A673 (cell line): ENCODE results near the gene HABP2.

ENCODE experiments used
- CTCF ChIP-seq: fragments of 300-800, 200-600 bp; sonication (generic); conservative IDR thresholded peaks from 2 replicates; pipeline ENCODE4 v1.5.1; 2017; ENCODE audit warnings: low read depth, mild to moderate bottlenecking, antibody characterized with exemption, low read length, moderate library complexity, mixed read lengths
- EZH2 ChIP-seq: fragments of 200-600 bp; sonication (generic); IDR thresholded peaks from 2 replicates; pipeline ENCODE4 v1.6.1; 2017; ENCODE audit warnings: borderline replicate concordance, low read depth, mild to moderate bottlenecking, mixed read lengths, antibody characterized with exemption, low read length; ENCODE audit not compliant: poor library complexity, severe bottlenecking

GRCh38 chr10:113533801-113534200 lies 19.1 kb upstream of the HABP2 start:
- no peak for TF ChIP-seq CTCF
- TF ChIP-seq EZH2 = no peak
